Caco-2 (cell line): Measurements from ENCODE around the gene OR8D2. TPM values are rescaled to one million over a fixed set of nuclear protein-coding genes. Genes with fewer than 3 reads are reported as not detected.

ENCODE experiments used
- BruUV-seq: library from RNA; stranded (reverse); fragments of 400-500 nt; replicated peaks from 2 replicates; lab custom pipeline; 2021; lab: Mats Ljungman, UMichigan
- CTCF ChIA-PET: fragments of 300-600 bp; sonication (Branson Sonifier 250); formaldehyde crosslinking; loops from one replicate; lab custom pipeline; 2022; ENCODE audit warnings: antibody characterized with exemption; lab: Charles Lee
- POLR2A ChIA-PET: fragments of 300-600 bp; sonication (Branson Sonifier 250); formaldehyde crosslinking; loops from one replicate; lab custom pipeline; 2022; ENCODE audit warnings: antibody characterized with exemption; lab: Charles Lee
- DNase-seq, 2 experiments: peaks; one replicate each; pipeline versions ENCODE4 v3.0.0 to v3.0.0-alpha.2; 2020 to 2022
- H3K27me3 ChIP-seq: replicated peaks from 2 replicates; pipeline ENCODE4 v1.6.0; 2011; ENCODE audit warnings: low read length; ENCODE audit not compliant: control insufficient read depth, insufficient read depth
- H3K36me3 ChIP-seq: 2 replicates; pipeline ENCODE4 v1.5.1; 2011; ENCODE audit warnings: low read length; ENCODE audit not compliant: control insufficient read depth, insufficient read depth
- H3K4me1 ChIP-seq: fragments of 250-450 bp; sonication (Bioruptor Pico); 2 replicates; pipeline ENCODE4 v1.5.1; 2020; ENCODE audit warnings: mild to moderate bottlenecking
- H3K4me3 ChIP-seq: 2 replicates; pipeline ENCODE4 v1.5.1; 2011; ENCODE audit warnings: low read depth, mild to moderate bottlenecking, control low read depth, low read length
- H3K9me3 ChIP-seq: fragments of 250-450 bp; sonication (Bioruptor Pico); 2 replicates; pipeline ENCODE4 v1.5.1; 2020; ENCODE audit warnings: mild to moderate bottlenecking, moderate library complexity
- H3K27ac Mint-ChIP-seq: one replicate; pipeline ENCODE4 v1.8.0; 2022; ENCODE audit warnings: mixed read lengths; ENCODE audit not compliant: unreplicated experiment
- H3K27me3 Mint-ChIP-seq: one replicate; pipeline ENCODE4 v1.8.0; 2022; ENCODE audit warnings: mixed read lengths; ENCODE audit not compliant: insufficient read depth, unreplicated experiment
- H3K36me3 Mint-ChIP-seq: one replicate; pipeline ENCODE4 v1.8.0; 2022; ENCODE audit warnings: mild to moderate bottlenecking, mixed read lengths; ENCODE audit not compliant: insufficient read depth, unreplicated experiment
- H3K4me1 Mint-ChIP-seq: one replicate; pipeline ENCODE4 v1.8.0; 2022; ENCODE audit warnings: low read depth, mixed read lengths; ENCODE audit not compliant: unreplicated experiment
- H3K4me3 Mint-ChIP-seq: one replicate; pipeline ENCODE4 v1.8.0; 2022; ENCODE audit warnings: mild to moderate bottlenecking, moderate library complexity, mixed read lengths; ENCODE audit not compliant: unreplicated experiment
- H3K9me3 Mint-ChIP-seq: one replicate; pipeline ENCODE4 v1.8.0; 2022; ENCODE audit warnings: mixed read lengths; ENCODE audit not compliant: unreplicated experiment
- CTCF ChIP-seq, 2 experiments: fragments of 200-600 bp in 1 of 2; IDR thresholded peaks; 1 replicate in 1 of 2; 2 replicates in 1 of 2; pipeline versions ENCODE4 v1.5.1 to v1.8.0; 2011 to 2022; ENCODE audit warnings: antibody characterized with exemption in 1 of 2, control low read depth in 1 of 2, inconsistent platforms in 1 of 2, low read depth in 1 of 2, low read length in 1 of 2, mild to moderate bottlenecking in 1 of 2, moderate library complexity in 1 of 2; ENCODE audit not compliant: insufficient read depth in 1 of 2, severe bottlenecking in 1 of 2, unreplicated experiment in 1 of 2
- intact Hi-C: fragments of 100-400 bp; cut with micrococcal nuclease; formaldehyde crosslinking; loops from one replicate; pipeline ENCODE4 v1.10.0; 2022; ENCODE audit not compliant: unreplicated experiment
- total RNA-seq: library from RNA; stranded (reverse); gene quantifications from 2 replicates; pipeline ENCODE4 v1.2.3, GENCODE V29; 2022

OR8D2 gene
- total RNA-seq, 1 experiment from 2014 or later: not detected

- Mint-ChIP-seq H3K27me3 (peaks cover 25% of the 10 kb centered on the region), H3K9me3 (peaks cover 6% of the 10 kb centered on the region), H3K4me3 (no peak overlapping the region), H3K27ac (no peak overlapping the region), H3K4me1 (no peaks in the 10 kb centered on the region), H3K36me3 (no peaks in the 10 kb centered on the region)
- DNase-seq: no peak
- H3K4me1 ChIP-seq: no peaks in the 10 kb centered on the region
- ChIA-PET CTCF (no interaction called here), POLR2A (no interaction called here)
- intact Hi-C loops: no loop called here
- H3K4me3 ChIP-seq: no peak overlapping the region
- peaks cover 4% of the 10 kb centered on the region; the same call in 1 of the 2 replicates for H3K9me3 ChIP-seq
- no peak for TF ChIP-seq CTCF (IDR thresholded peaks at IDR 0.05; ENCODE audit: insufficient read depth in 1 of 2, low read depth in 1 of 2, low read length in 1 of 2, severe bottlenecking in 1 of 2, unreplicated experiment in 1 of 2)
- BruUV-seq: no TSS peak
- H3K27me3 ChIP-seq: no peaks in the 10 kb centered on the region
- H3K36me3 ChIP-seq: no peaks in the 10 kb centered on the region
Observed at GRCh38 chr11:124331873-124332272, 11.9 kb upstream of the OR8D2 start.

GRCh38 chr11:124329787-124330478 is 9.9 kb upstream of the OR8D2 start:
- H3K4me3 ChIP-seq: no peak overlapping the region
- Mint-ChIP-seq H3K4me1 (no peaks in the 10 kb centered on the region), H3K36me3 (no peaks in the 10 kb centered on the region), H3K9me3 (peaks cover 6% of the 10 kb centered on the region), H3K27me3 (peaks cover 31% of the 10 kb centered on the region), H3K27ac (no peak overlapping the region), H3K4me3 (no peak overlapping the region)
- CTCF ChIA-PET: no interaction called here
- no peak for TF ChIP-seq CTCF (IDR thresholded peaks at IDR 0.05; ENCODE audit: insufficient read depth in 1 of 2, low read depth in 1 of 2, low read length in 1 of 2, severe bottlenecking in 1 of 2, unreplicated experiment in 1 of 2)
- H3K27me3 ChIP-seq: no peaks in the 10 kb centered on the region
- POLR2A ChIA-PET: no interaction called here
- intact Hi-C loops: loop anchor here (2.0 to 10.0 kb wide), 2 partner anchors 221 to 255 kb away; no protein-coding TSS in a partner anchor
- H3K9me3 ChIP-seq: no peaks in the 10 kb centered on the region
- BruUV-seq: no TSS peak
- H3K36me3 ChIP-seq: no peaks in the 10 kb centered on the region
- DNase-seq: no peak
- H3K4me1 ChIP-seq: no peaks in the 10 kb centered on the region

- no peaks in the 10 kb centered on the region for H3K4me1 Mint-ChIP-seq
- BruUV-seq: no TSS peak
Observed at GRCh38 chr11:124327775-124328174, 7.8 kb upstream of the OR8D2 start.

More at GRCh38 chr11:124327775-124328174, 7.8 kb upstream of the OR8D2 start:
- Mint-ChIP-seq H3K27me3 (peaks cover 33% of the 10 kb centered on the region), H3K27ac (no peak overlapping the region), H3K9me3 (peaks cover 6% of the 10 kb centered on the region), H3K36me3 (no peaks in the 10 kb centered on the region), H3K4me3 (no peak overlapping the region)
- Histone ChIP-seq H3K4me1 (no peaks in the 10 kb centered on the region), H3K4me3 (no peak overlapping the region), H3K36me3 (no peaks in the 10 kb centered on the region), H3K9me3 (no peaks in the 10 kb centered on the region), H3K27me3 (no peaks in the 10 kb centered on the region)
- no peak for DNase-seq
- CTCF ChIA-PET: no interaction called here
- intact Hi-C loops: loop anchor here (2.0 to 10.0 kb wide), 2 partner anchors 219 to 253 kb away; no protein-coding TSS in a partner anchor
- TF ChIP-seq CTCF (IDR thresholded peaks at IDR 0.05; ENCODE audit: insufficient read depth in 1 of 2, low read depth in 1 of 2, low read length in 1 of 2, severe bottlenecking in 1 of 2, unreplicated experiment in 1 of 2): no peak
- POLR2A ChIA-PET: no interaction called here
